Panc1 (cell line): ENCODE results near the gene FAT1. TPM values are rescaled to one million over a fixed set of nuclear protein-coding genes. Genes with fewer than 3 reads are reported as not detected.

Experiments
- ATAC-seq: fragments of 200-7000 bp; cut with Tn5 transposase; 2 replicates; pipeline ENCODE4 v1.9.1; 2020; ENCODE audit warnings: mild to moderate bottlenecking, moderate library complexity
- BruUV-seq: library from RNA; stranded (reverse); fragments of 400-500 nt; replicated peaks from 2 replicates; lab custom pipeline; 2021; lab: Mats Ljungman, UMichigan
- CTCF ChIA-PET: fragments of 300-600 bp; sonication (Branson Sonifier 250); formaldehyde crosslinking; loops from one replicate; lab custom pipeline; 2022; ENCODE audit warnings: antibody characterized with exemption; lab: Charles Lee
- POLR2A ChIA-PET: fragments of 300-600 bp; sonication (Branson Sonifier 250); formaldehyde crosslinking; loops from one replicate; lab custom pipeline; 2022; ENCODE audit warnings: antibody characterized with exemption; lab: Charles Lee
- DNase-seq: peaks from one replicate; pipeline ENCODE4 v3.0.0-alpha.2; 2010; ENCODE audit warnings: low read depth, low spot score
- H3K27ac ChIP-seq: 2 replicates; pipeline ENCODE4 v1.5.1; 2011; ENCODE audit warnings: mild to moderate bottlenecking, low read length, inconsistent platforms
- H3K27me3 ChIP-seq: fragments of 200-500 bp; sonication (Bioruptor generic); 2 replicates; pipeline ENCODE4 v1.6.0; 2014; ENCODE audit warnings: low read length, inconsistent platforms; ENCODE audit not compliant: control insufficient read depth, insufficient read depth
- H3K36me3 ChIP-seq: fragments of 200-500 bp; sonication (Bioruptor generic); 2 replicates; pipeline ENCODE4 v1.5.1; 2014; ENCODE audit warnings: inconsistent platforms, mild to moderate bottlenecking, low read length, moderate library complexity; ENCODE audit not compliant: control insufficient read depth, insufficient read depth
- H3K4me1 ChIP-seq: 2 replicates; pipeline ENCODE4 v1.5.1; 2011; ENCODE audit warnings: inconsistent platforms, mild to moderate bottlenecking, low read length, moderate library complexity; ENCODE audit not compliant: control insufficient read depth, insufficient read depth
- H3K4me3 ChIP-seq, 2 experiments: 2 replicates each; pipeline ENCODE4 v1.5.1; 2011 to 2012; ENCODE audit warnings: low read depth in 2 of 2, low read length in 2 of 2, mild to moderate bottlenecking in 2 of 2, inconsistent platforms in 1 of 2, moderate library complexity in 1 of 2
- H3K9me3 ChIP-seq: fragments of 200-500 bp; sonication (Bioruptor generic); 2 replicates; pipeline ENCODE4 v1.5.1; 2014; ENCODE audit warnings: low read depth, mild to moderate bottlenecking, inconsistent platforms, low read length, moderate library complexity; ENCODE audit not compliant: control insufficient read depth, insufficient read depth
- POLR2AphosphoS5 ChIP-seq: IDR thresholded peaks from 2 replicates; pipeline ENCODE4 v1.6.1; 2012; ENCODE audit warnings: mild to moderate bottlenecking, low read depth, low read length, moderate library complexity
- SIN3A ChIP-seq: IDR thresholded peaks from 2 replicates; pipeline ENCODE4 v1.6.1; 2012; ENCODE audit warnings: low read depth, mild to moderate bottlenecking, low read length, moderate library complexity, borderline replicate concordance; ENCODE audit not compliant: insufficient read depth
- TCF7L2 ChIP-seq: IDR thresholded peaks from 2 replicates; pipeline ENCODE4 v1.6.1; 2011; ENCODE audit warnings: mild to moderate bottlenecking, low read depth, low read length, inconsistent platforms
- in situ Hi-C: cut with HindIII; loops from 2 replicates; pipeline ENCODE4 v1.10.0; 2016; ENCODE audit warnings: low sequenced_read_pairs, low pct_unique_long_range_greater_than_20kb
- intact Hi-C: fragments of 100-400 bp; cut with micrococcal nuclease; formaldehyde crosslinking; loops from one replicate; pipeline ENCODE4 v1.10.0; 2022; ENCODE audit not compliant: unreplicated experiment
- total RNA-seq: library from RNA; stranded (reverse); gene quantifications from one replicate; pipeline ENCODE4 v1.2.1, GENCODE V29; 2021; ENCODE audit not compliant: unreplicated experiment
- TF ChIP-seq, protein P1 (sequence below): fragments of 450-650 bp; IDR thresholded peaks from 2 replicates; pipeline ENCODE4 v1.5.1; 2017; ENCODE audit warnings: mild to moderate bottlenecking
- TF ChIP-seq, protein P2 (sequence below), 2 experiments: IDR thresholded peaks; 2 replicates each; pipeline ENCODE4 v1.6.1; 2011 to 2012; ENCODE audit warnings: low read depth in 2 of 2, control low read depth in 1 of 2, low read length in 1 of 2, mild to moderate bottlenecking in 1 of 2, moderate library complexity in 1 of 2; ENCODE audit not compliant: insufficient read depth in 1 of 2

Gene FAT1
- total RNA-seq, 1 experiment from 2014 or later: 288 TPM

DNA sequence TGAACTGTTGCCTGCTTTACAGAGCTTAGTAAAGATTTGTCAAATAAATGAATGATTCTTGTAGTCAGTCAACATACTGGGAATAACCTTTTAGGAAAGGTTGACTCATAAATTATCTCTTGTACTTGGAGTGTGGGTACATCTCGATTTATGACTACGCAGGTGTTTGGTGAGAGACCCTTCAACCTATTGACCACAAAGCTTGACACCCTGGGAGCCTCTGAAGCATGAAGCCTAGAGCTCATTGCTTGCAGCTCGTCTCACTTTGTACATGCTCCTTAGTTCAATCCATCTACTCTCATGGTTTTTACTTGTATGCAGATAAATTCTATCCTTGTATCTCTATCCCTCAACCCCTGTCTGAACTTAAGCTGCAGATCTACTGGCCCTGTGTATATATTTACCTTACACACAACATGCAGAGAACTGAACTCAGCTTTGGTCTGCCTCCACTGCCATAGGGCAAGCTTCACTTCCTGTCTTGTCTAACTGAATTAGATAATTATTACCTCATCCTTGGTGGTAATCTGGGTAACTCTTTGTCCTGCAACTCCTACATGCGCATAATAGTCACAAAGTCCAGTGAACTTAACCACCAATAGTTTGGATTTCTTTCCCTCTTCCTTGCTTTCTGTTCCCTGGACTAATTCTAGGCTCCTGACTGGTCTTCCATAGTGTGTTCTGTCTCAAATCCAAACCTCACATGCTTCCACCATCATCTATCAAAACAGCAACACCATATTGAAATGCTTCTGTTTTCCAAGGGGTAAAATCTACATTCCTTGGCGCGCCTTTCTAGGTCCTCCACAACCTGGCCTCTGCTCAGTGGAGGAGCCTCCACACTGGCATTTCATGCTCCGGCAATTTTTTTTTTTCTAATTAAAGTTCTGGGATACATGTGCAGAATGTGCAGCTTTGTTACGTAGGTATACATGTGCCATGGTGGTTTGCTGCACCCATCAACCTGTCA, 32.2 kb upstream of the FAT1 start:
- no peaks in the 10 kb centered on the region for H3K27me3 ChIP-seq
- no TSS peak for BruUV-seq
- ATAC-seq: no peak
- TF ChIP-seq, protein P1, sequence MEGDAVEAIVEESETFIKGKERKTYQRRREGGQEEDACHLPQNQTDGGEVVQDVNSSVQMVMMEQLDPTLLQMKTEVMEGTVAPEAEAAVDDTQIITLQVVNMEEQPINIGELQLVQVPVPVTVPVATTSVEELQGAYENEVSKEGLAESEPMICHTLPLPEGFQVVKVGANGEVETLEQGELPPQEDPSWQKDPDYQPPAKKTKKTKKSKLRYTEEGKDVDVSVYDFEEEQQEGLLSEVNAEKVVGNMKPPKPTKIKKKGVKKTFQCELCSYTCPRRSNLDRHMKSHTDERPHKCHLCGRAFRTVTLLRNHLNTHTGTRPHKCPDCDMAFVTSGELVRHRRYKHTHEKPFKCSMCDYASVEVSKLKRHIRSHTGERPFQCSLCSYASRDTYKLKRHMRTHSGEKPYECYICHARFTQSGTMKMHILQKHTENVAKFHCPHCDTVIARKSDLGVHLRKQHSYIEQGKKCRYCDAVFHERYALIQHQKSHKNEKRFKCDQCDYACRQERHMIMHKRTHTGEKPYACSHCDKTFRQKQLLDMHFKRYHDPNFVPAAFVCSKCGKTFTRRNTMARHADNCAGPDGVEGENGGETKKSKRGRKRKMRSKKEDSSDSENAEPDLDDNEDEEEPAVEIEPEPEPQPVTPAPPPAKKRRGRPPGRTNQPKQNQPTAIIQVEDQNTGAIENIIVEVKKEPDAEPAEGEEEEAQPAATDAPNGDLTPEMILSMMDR: no peak
- TF ChIP-seq POLR2AphosphoS5 (no peak), TCF7L2 (no peak), SIN3A (no peak)
- H3K9me3 ChIP-seq: no peaks in the 10 kb centered on the region
- CTCF ChIA-PET: no interaction called here
- in situ Hi-C loops (no loop called here), intact Hi-C loops (no loop called here)
- DNase-seq: no peak
- no peak overlapping the region for H3K4me3 ChIP-seq
- POLR2A ChIA-PET: no interaction called here
- H3K27ac ChIP-seq: no peak overlapping the region
- peaks cover 3% of the 10 kb centered on the region; the same call in 1 of the 2 replicates for H3K4me1 ChIP-seq
- H3K36me3 ChIP-seq: no peaks in the 10 kb centered on the region

DNA sequence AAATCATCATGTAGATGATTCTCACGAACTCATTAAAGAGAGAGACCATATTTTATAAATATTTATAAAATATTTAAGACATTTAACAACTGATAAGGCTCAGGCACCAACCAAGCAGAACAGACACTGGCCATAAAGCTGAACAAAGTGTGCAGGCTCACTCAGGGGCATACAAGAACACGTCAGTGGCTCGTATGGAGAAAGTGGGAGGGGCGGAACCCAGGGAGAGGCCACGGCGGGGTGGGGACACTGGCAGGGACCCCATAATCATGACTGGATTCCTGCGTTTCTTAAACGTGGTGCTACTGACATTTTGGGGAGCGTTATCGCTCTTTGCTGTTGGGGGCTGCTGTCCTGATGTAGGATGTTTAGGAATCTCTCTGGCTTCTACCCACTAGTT, 31.3 kb upstream of the FAT1 start:
- ChIA-PET CTCF (no interaction called here), POLR2A (no interaction called here)
- no peak overlapping the region for H3K27ac ChIP-seq
- intact Hi-C loops: no loop called here
- no TSS peak for BruUV-seq
- DNase-seq: no peak
- H3K4me1 ChIP-seq: peaks cover 3% of the 10 kb centered on the region; the same call in 1 of the 2 replicates
- H3K4me3 ChIP-seq: no peak overlapping the region
- H3K27me3 ChIP-seq: no peaks in the 10 kb centered on the region
- no peaks in the 10 kb centered on the region for H3K36me3 ChIP-seq
- H3K9me3 ChIP-seq: no peaks in the 10 kb centered on the region
- no peak for ATAC-seq
- in situ Hi-C loops: no loop called here
- TF ChIP-seq, protein P2, sequence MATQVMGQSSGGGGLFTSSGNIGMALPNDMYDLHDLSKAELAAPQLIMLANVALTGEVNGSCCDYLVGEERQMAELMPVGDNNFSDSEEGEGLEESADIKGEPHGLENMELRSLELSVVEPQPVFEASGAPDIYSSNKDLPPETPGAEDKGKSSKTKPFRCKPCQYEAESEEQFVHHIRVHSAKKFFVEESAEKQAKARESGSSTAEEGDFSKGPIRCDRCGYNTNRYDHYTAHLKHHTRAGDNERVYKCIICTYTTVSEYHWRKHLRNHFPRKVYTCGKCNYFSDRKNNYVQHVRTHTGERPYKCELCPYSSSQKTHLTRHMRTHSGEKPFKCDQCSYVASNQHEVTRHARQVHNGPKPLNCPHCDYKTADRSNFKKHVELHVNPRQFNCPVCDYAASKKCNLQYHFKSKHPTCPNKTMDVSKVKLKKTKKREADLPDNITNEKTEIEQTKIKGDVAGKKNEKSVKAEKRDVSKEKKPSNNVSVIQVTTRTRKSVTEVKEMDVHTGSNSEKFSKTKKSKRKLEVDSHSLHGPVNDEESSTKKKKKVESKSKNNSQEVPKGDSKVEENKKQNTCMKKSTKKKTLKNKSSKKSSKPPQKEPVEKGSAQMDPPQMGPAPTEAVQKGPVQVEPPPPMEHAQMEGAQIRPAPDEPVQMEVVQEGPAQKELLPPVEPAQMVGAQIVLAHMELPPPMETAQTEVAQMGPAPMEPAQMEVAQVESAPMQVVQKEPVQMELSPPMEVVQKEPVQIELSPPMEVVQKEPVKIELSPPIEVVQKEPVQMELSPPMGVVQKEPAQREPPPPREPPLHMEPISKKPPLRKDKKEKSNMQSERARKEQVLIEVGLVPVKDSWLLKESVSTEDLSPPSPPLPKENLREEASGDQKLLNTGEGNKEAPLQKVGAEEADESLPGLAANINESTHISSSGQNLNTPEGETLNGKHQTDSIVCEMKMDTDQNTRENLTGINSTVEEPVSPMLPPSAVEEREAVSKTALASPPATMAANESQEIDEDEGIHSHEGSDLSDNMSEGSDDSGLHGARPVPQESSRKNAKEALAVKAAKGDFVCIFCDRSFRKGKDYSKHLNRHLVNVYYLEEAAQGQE (IDR thresholded peaks at IDR 0.05; ENCODE audit: insufficient read depth in 1 of 2, low read depth in 2 of 2, low read length in 1 of 2): no peak
- TF ChIP-seq, protein P1: no peak
- TF ChIP-seq TCF7L2 (no peak), SIN3A (no peak), POLR2AphosphoS5 (no peak)
